Frontal cortex (tissue), 4 donors: Measurements from ENCODE around the gene STAC. TPM values are rescaled to one million over a fixed set of nuclear protein-coding genes. Genes with fewer than 3 reads are reported as not detected.
"Not testable (repeated sequence)": the region's sequence is repeated elsewhere in the genome, so short reads cannot be mapped to it uniquely, and the experiment has no call there.

ENCODE experiments used
- DNase-seq, 2 donors: peaks; one replicate each; pipeline ENCODE4 v3.0.0; 2012; ENCODE audit warnings: low spot score in 2 of 2
- FAIRE-seq: peaks from 2 replicates; lab custom pipeline; 2012; peaks lifted over from hg19 to GRCh38; lab: Jason Lieb, UNC
- total RNA-seq: library from RNA; depleted of rRNA; stranded (reverse); fragments of >200 nt; gene quantifications from one replicate; pipeline ENCODE4 v1.2.3, GENCODE V29; 2014
- donor health status: control.
- donor health status: control.
- donor health status: control.

The STAC gene
- total RNA-seq, 1 donor from 2014 or later: 6.5 TPM

GRCh38 chr3:36472045-36472444 lies 91.7 kb downstream of the STAC start:
- DNase-seq, FAIRE-seq: not testable (repeated sequence)

GRCh38 chr3:36475558-36475957 lies 95.3 kb downstream of the STAC start:
- FAIRE-seq (no peak), DNase-seq (no peak)

DNA sequence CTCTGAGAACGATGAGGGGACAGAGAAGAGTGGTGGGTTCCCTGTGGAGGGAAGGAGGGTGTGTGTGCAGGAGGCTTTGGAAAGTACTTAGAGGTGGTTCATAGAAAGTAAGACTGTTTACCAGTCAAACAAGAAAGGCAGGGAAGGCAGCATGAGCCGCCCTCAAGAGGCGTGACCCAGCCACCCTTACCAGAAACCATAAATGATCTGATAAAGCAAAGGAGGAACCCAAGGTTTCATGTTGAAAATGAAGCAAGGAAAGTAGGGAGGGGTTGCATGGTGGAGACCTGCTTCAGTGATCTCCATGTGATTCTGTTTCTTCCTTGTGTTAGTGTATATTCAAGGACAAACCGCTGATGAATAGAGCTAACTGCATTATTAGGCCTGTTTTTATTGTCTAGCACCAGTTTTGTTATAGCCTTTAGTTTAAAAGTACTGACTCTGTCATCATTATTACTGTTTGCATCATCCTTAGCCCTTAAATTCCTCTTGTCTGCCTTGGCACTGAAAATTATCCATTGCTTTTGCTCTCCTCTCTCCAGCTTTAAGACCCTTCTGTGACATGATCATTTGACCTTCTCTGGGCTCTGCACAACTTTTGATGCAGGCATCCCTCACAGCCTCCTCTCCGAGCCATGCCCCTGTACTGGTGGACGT lies 96.1 kb downstream of the STAC start:
- DNase-seq (no peak), FAIRE-seq (no peak)

DNA sequence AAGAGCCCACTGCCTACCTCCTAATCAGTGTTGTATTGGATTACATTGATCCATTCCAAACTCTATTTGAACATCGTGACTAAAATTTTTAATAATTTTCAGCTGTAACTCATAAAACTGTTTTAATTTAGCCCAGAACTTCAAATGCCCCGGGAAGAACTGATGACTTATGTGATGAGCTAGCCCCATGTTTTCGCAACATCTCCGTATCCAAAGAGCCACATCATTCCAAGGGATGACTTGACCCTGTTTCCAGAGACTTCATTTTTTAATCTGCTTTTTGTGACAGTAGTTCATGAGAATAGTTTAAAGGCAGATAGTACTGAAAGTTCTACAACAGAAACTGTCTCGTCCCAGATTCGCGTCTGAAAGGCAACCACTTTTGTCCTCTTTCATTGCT lies 97.4 kb downstream of the STAC start:
- FAIRE-seq (no peak), DNase-seq (no peak)

DNA sequence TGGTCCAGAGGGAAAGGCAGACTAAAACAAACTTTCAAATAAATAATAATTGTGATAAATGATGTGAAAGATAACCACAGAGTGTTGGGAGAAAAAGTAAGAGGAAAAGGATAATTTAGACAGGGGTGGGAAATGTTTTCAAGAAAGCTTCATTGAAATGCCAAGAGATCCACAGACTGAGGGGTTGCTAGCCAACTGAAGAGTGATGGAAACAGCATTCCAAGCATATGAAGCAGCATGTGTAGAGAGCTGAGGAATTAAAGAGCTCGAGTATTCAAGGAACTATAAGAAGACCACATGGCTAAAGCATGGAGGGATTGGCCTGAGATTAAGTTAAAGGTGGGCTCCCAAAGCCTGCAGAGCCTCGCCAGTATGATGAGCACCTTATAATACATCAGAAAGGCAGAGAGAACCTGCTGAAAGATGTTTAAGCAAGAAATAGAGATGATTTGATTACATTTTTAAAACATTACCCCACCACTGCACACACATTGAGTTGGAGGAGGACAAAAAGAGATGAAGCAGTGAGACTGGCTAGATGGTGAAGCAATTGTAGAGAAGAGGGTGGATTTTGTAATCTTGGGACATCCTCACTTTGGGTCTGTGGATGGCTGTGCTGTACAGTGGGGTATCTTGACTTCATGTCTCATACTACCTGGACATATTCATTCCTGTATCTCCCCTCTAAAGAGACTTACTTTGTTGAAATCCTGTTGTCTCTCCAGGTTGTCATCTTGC lies 100.8 kb downstream of the STAC start:
- no peak for FAIRE-seq
- DNase-seq: no peak

DNA sequence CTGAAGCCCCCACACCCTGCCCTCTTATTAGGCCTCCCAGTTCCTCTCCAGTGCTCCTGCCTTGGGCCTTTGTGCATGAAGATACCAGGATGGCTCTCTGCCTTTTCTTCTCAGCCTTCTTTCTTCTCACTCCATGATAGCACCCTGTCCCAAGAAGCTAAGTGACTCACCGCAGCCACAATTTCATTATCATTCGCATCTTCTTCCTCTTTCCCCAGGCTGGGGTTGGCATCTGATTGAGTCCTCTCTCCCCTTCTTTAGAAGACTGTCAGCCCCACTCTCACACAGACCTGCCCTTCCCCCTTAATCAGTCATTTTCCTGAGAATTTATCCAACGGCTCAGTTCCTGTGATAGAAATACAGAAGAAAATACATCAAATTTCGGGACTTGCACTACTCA lies 102.0 kb downstream of the STAC start:
- DNase-seq (no peak), FAIRE-seq (no peak)

- no peak for DNase-seq
Observed at GRCh38 chr3:36482880-36483279, 102.6 kb downstream of the STAC start.

DNA sequence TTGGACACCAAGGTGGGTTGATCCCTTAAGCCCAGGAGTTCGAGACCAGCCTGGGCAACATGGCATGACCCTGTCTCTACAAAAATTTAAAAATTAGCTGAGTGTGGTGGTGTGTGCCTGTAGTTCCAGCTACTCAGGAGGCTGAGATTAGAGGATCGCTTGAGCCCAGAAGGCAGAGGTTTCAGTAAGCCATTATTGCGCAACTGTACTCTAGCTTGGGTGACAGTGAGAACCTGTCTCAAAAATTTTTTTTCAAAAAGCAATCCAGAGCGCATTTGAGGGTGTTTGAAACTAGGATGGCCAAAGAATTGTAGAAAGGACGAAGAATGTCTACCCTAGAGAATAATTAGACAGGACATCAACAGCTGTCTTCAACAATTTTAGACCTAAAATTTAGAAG lies 103.4 kb downstream of the STAC start:
- DNase-seq (no peak), FAIRE-seq (no peak)

More at GRCh38 chr3:36482880-36483279, 102.6 kb downstream of the STAC start:
- no peak for FAIRE-seq

DNA sequence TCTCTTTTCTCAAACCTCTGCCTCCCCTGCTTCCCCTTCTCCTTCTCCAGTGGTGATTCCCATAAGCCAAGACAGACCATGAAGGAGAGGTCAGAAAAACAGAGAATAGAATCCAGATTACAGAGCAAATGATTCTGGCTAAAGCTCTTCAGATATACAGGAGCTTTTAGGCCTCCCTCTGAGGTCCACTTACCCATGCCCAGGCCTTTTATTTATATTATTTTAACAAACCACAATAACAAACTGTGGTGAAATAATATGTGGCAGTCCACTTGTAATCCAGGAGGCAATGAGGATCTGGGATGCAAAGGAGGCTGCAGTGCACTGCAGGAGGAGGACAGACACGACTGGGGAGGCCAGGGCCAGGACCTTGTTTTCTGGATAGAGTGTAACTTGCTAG lies 104.1 kb downstream of the STAC start:
- FAIRE-seq (no peak), DNase-seq (no peak)

- DNase-seq: no peak
- FAIRE-seq: no peak
Observed at GRCh38 chr3:36486009-36486795, 105.9 kb downstream of the STAC start.

- no peak for FAIRE-seq
Observed at GRCh38 chr3:36487616-36488015, 107.3 kb downstream of the STAC start.

GRCh38 chr3:36488077-36488789 lies 107.9 kb downstream of the STAC start:
- DNase-seq: no peak
- FAIRE-seq: no peak

More at GRCh38 chr3:36487616-36488015, 107.3 kb downstream of the STAC start:
- no peak for DNase-seq

DNA sequence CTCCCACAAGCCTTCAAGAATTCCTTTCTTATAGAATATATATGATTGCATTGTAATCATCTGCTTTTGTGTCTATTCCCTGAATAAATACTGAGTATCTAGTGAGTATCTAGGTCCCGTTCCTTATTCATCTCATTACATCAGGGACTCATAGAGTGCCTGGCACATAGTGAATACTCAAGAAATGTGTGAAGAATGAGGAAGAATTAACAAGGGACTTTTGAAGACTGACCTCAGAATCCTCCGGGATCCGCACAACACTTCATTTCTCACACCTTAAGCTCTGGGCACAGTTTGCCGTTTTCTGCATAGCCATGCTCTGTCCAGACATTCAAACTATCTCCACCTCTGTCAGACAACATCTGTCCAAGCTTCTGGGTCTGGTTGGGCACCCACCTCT lies 108.8 kb downstream of the STAC start:
- FAIRE-seq: no peak
- DNase-seq: no peak

DNA sequence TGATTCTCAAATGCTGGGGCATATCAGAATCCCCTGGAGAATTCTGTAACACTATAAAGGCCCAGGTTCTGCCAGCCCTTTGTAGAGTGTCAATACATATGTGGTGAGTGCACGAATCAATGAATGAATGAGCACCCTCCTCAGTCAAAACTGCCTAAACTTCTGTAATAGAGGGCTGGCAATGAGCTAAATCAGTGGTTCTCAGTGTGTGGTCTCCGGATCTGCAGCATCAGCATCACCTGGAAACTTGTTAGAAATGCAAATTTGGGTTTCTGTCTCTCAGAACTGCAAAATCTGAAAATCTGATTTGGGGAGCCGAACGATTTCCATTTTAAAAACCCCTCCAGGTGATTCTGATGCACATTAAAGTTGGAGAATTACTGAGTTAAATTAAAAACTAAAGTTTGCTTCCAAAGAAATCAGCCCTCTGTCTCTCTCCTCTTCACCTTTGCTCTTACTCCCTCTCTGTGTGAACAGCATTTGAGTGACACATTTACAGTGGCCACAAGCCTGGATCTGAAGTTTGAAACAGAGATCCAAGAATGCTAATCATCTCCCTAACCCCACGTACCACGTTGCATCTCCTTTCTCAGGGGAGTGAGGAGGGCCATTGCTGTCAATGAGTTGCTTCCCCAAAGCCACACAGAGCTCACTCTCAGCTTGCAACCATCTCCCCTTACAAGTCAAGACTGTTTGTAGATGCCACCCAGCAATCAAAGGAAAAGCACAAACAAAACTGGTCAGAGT lies 109.5 kb downstream of the STAC start:
- FAIRE-seq (no peak), DNase-seq (no peak)

DNA sequence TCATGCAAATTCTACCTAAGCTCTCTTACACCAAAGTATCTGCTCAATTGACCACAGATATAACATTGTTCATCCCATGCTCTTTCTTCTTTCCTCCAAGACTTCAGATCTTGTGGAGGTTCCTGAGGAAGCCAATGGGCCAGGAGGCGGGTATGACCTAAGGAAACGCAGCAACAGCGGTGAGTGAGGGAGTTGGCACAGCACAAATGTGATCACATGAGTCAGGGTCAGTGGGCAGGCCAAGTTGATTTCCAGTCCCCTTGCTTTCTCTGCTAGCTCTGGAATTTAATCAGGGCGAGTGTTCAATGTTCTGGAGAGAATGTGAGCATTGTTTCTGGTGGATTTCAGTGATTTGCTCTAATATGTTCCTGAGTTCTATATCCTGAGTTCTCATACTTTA lies 112.7 kb downstream of the STAC start:
- no peak for FAIRE-seq

GRCh38 chr3:36494461-36495109 lies 114.3 kb downstream of the STAC start:
- DNase-seq (no peak), FAIRE-seq (no peak)

More for the DNA sequence above, 112.7 kb downstream of the STAC start:
- DNase-seq: no peak

- no peak for DNase-seq
- FAIRE-seq: no peak
Observed at GRCh38 chr3:36496684-36497633, 116.7 kb downstream of the STAC start.

GRCh38 chr3:36500053-36500452 lies 119.7 kb downstream of the STAC start:
- not testable (repeated sequence) for DNase-seq, FAIRE-seq
